HepG2 (cell line): ENCODE measurements around the gene SRCAP. TPM values are rescaled to one million over a fixed set of nuclear protein-coding genes. Genes with fewer than 3 reads are reported as not detected.

ENCODE experiments used
- ATAC-seq: fragments of 200-7000 bp; cut with Tn5 transposase; 3 replicates; pipeline ENCODE4 v1.9.1; 2020; ENCODE audit warnings: mild to moderate bottlenecking, moderate library complexity
- BruUV-seq: library from RNA; stranded (reverse); fragments of 400-500 nt; replicated peaks from 2 replicates; lab custom pipeline; 2021; lab: Mats Ljungman, UMichigan
- CTCF ChIA-PET: fragments of 300-600 bp; formaldehyde crosslinking; extraction: SDS; loops from one replicate; lab custom pipeline; 2021; ENCODE audit warnings: low total read pairs, inconsistent platforms, low intra/inter-chr PET ratio; lab: Yijun Ruan, JAX
- POLR2A ChIA-PET: fragments of 350-600 bp; sonication (Branson Sonifier 250); formaldehyde crosslinking; loops from one replicate; lab custom pipeline; 2020; ENCODE audit warnings: antibody characterized with exemption, inconsistent platforms; lab: Yijun Ruan, JAX
- DNase-seq: peaks from one replicate; pipeline ENCODE4 v3.0.0-alpha.2; 2015; ENCODE audit warnings: low spot score
- FAIRE-seq: peaks from 3 replicates; lab custom pipeline; 2011; peaks lifted over from hg19 to GRCh38; lab: Jason Lieb, UNC
- H2AFZ ChIP-seq: one replicate; pipeline ENCODE4 v1.6.1; 2011; ENCODE audit warnings: low read length, inconsistent platforms
- H3K27ac ChIP-seq: fragments of 300-600 bp; 3 replicates; pipeline ENCODE4 v1.8.0; 2011; ENCODE audit warnings: mixed run types, mild to moderate bottlenecking, mixed read lengths, low read length, inconsistent platforms; ENCODE audit not compliant: insufficient read depth; ENCODE audit errors: extremely low read length
- H3K27me3 ChIP-seq, 2 experiments: fragments of 200-600 bp in 1 of 2; 2 replicates in 1 of 2; 3 replicates in 1 of 2; pipeline versions ENCODE4 v1.6.0 to v1.8.0; 2011; ENCODE audit warnings: low read length in 2 of 2, mild to moderate bottlenecking in 2 of 2, moderate library complexity in 2 of 2, inconsistent platforms in 1 of 2; ENCODE audit not compliant: insufficient read depth in 2 of 2, control insufficient read depth in 1 of 2
- H3K36me3 ChIP-seq, 2 experiments: fragments of 200-600 bp in 1 of 2; replicated peaks in 1 of 2; 2 replicates in 1 of 2; 3 replicates in 1 of 2; pipeline versions ENCODE4 v1.5.1 to v1.8.0; 2011; ENCODE audit warnings: low read length in 2 of 2, inconsistent platforms in 1 of 2; ENCODE audit not compliant: insufficient read depth in 2 of 2, control insufficient read depth in 1 of 2
- H3K4me1 ChIP-seq: 2 replicates; pipeline ENCODE4 v1.5.1; 2012; ENCODE audit warnings: low read length, inconsistent platforms; ENCODE audit not compliant: insufficient read depth
- H3K4me2 ChIP-seq: 2 replicates; pipeline ENCODE4 v1.6.0; 2011; ENCODE audit warnings: low read depth, low read length, inconsistent platforms
- H3K4me3 ChIP-seq, 3 experiments: fragments of 200-600 bp in 1 of 3; sonication (generic), shearing (Covaris generic) in 1 of 3; replicated peaks in 1 of 3; 2 replicates each; pipeline ENCODE4 v1.5.1; 2011 to 2016; ENCODE audit warnings: low read length in 3 of 3, inconsistent platforms in 2 of 3, low read depth in 2 of 3, mild to moderate bottlenecking in 2 of 3, control low read depth in 1 of 3, mixed read lengths in 1 of 3; ENCODE audit not compliant: insufficient read depth in 1 of 3
- H3K79me2 ChIP-seq: one replicate; pipeline ENCODE4 v1.6.1; 2011; ENCODE audit warnings: low read length, inconsistent platforms; ENCODE audit not compliant: insufficient read depth
- H3K9ac ChIP-seq: 2 replicates; pipeline ENCODE4 v1.6.0; 2011; ENCODE audit warnings: mild to moderate bottlenecking, low read depth, low read length, inconsistent platforms; ENCODE audit not compliant: insufficient read depth
- H3K9me3 ChIP-seq: 2 replicates; pipeline ENCODE4 v1.5.1; 2012; ENCODE audit warnings: mild to moderate bottlenecking, low read length
- H4K20me1 ChIP-seq: 2 replicates; pipeline ENCODE4 v1.6.0; 2011; ENCODE audit warnings: inconsistent platforms, mild to moderate bottlenecking, low read length, moderate library complexity; ENCODE audit not compliant: insufficient read depth
- EHMT2 ChIP-seq: fragments of 200-600 bp; sonication (generic); IDR thresholded peaks from 2 replicates; pipeline ENCODE4 v1.7.0; 2017; ENCODE audit warnings: antibody characterized with exemption, low read depth, low read length, borderline replicate concordance
- GABPB1 ChIP-seq: IDR thresholded peaks from 2 replicates; pipeline ENCODE4 v1.6.1; 2016; ENCODE audit warnings: mild to moderate bottlenecking, missing genetic modification reagents, moderate library complexity, missing compliant biosample characterization
- HNRNPL ChIP-seq: fragments of 200-400 bp; formaldehyde crosslinking; IDR thresholded peaks from 2 replicates; pipeline ENCODE4 v1.6.1; 2017; ENCODE audit warnings: mild to moderate bottlenecking, low read depth, low read length
- HNRNPUL1 ChIP-seq: fragments of 200-400 bp; formaldehyde crosslinking; IDR thresholded peaks from 2 replicates; pipeline ENCODE4 v1.6.1; 2017; ENCODE audit warnings: low read depth, mild to moderate bottlenecking, low read length, moderate library complexity
- SMARCC2 ChIP-seq: fragments of 450-650 bp; IDR thresholded peaks from 2 replicates; pipeline ENCODE4 v1.6.1; 2017; ENCODE audit warnings: antibody characterized with exemption, mild to moderate bottlenecking
- ZBTB21 ChIP-seq: sonication (generic); formaldehyde crosslinking; IDR thresholded peaks from 2 replicates; pipeline ENCODE4 v1.4.0; 2020; ENCODE audit warnings: missing genetic modification reagents
- ZMYM3 ChIP-seq: sonication (generic); formaldehyde crosslinking; IDR thresholded peaks from 2 replicates; pipeline ENCODE4 v1.5.1; 2020; ENCODE audit warnings: mild to moderate bottlenecking, missing genetic modification reagents
- ZNF446 ChIP-seq: sonication (generic); formaldehyde crosslinking; IDR thresholded peaks from 2 replicates; pipeline ENCODE4 v1.5.0; 2020; ENCODE audit warnings: mild to moderate bottlenecking, missing genetic modification reagents
- ZNF674 ChIP-seq: sonication (generic); formaldehyde crosslinking; IDR thresholded peaks from 2 replicates; pipeline ENCODE4 v1.5.0; 2020; ENCODE audit warnings: low read depth, mild to moderate bottlenecking, missing genetic modification reagents
- ZNF75D ChIP-seq: sonication (generic); formaldehyde crosslinking; IDR thresholded peaks from 2 replicates; pipeline ENCODE4 v1.8.1; 2023; ENCODE audit warnings: missing genetic modification reagents, mild to moderate bottlenecking, borderline replicate concordance
- WGBS: methylation state at CpG from one replicate; pipeline ENCODE4 v1.1.6; 2017; ENCODE audit warnings: low lambda C conversion rate; 5-methylcytosine and 5-hydroxymethylcytosine counted together
- in situ Hi-C: cut with HindIII; loops from 2 replicates; pipeline ENCODE4 v1.10.0; 2017; ENCODE audit warnings: low pct_unique_long_range_greater_than_20kb; ENCODE audit not compliant: extremely low pct_ligation_motif_present
- intact Hi-C: fragments of 100-400 bp; cut with micrococcal nuclease; formaldehyde crosslinking; loops from one replicate; pipeline ENCODE4 v1.10.0; 2022; ENCODE audit not compliant: unreplicated experiment
- polyA plus RNA-seq, 8 experiments: library from polyadenylated mRNA; depleted of rRNA in 3 of 8; stranded (reverse) in 7 of 8; unstranded in 1 of 8; fragments of >200 nt; fragmentation: Illumina TruSeq in 4 of 8; extraction: Trizol in 4 of 8; gene quantifications; 2 replicates each; pipeline versions ENCODE4 v1.2.1 to v1.2.3, GENCODE V29; 2011 to 2016; ENCODE audit warnings: low read depth in 4 of 8, missing spikeins in 1 of 8, mixed read lengths in 1 of 8; ENCODE audit not compliant: insufficient read depth in 1 of 8
- total RNA-seq, 5 experiments: library from RNA; depleted of rRNA; stranded (reverse); fragments of >200 nt; fragmentation: Illumina TruSeq; extraction: Trizol; gene quantifications; 2 replicates each; pipeline ENCODE4 v1.2.3, GENCODE V29; 2016; ENCODE audit warnings: low read depth in 1 of 5
- TF ChIP-seq, protein P1 (sequence below): IDR thresholded peaks from 2 replicates; pipeline ENCODE4 v1.6.1; 2012; ENCODE audit warnings: low read depth, low read length, improper control_type of control experiment
- TF ChIP-seq, protein P2 (sequence below): sonication (generic); formaldehyde crosslinking; IDR thresholded peaks from 2 replicates; pipeline ENCODE4 v1.5.0; 2020; ENCODE audit warnings: missing genetic modification reagents, mild to moderate bottlenecking, borderline replicate concordance
- TF ChIP-seq, protein P3 (sequence below): sonication (generic); formaldehyde crosslinking; IDR thresholded peaks from 2 replicates; pipeline ENCODE4 v1.8.0; 2022; ENCODE audit warnings: mild to moderate bottlenecking, missing genetic modification reagents, borderline replicate concordance

SRCAP gene
- total and polyA plus RNA-seq, 2 of the 13 experiments (the other 11 are each of a cell fraction or from before 2014, with no cell fraction given) = 4.9 to 9.0 TPM

GRCh38 chr16:30656388-30656787 lies 42.6 kb upstream of the SRCAP start (continued):
- no peak for TF ChIP-seq ZBTB21 (CRISPR knock-in tag)
- TF ChIP-seq ZMYM3 (CRISPR knock-in tag) = no peak
- TF ChIP-seq HNRNPL = no peak
- TF ChIP-seq ZNF75D (CRISPR knock-in tag) = no peak
- TF ChIP-seq, protein P1, sequence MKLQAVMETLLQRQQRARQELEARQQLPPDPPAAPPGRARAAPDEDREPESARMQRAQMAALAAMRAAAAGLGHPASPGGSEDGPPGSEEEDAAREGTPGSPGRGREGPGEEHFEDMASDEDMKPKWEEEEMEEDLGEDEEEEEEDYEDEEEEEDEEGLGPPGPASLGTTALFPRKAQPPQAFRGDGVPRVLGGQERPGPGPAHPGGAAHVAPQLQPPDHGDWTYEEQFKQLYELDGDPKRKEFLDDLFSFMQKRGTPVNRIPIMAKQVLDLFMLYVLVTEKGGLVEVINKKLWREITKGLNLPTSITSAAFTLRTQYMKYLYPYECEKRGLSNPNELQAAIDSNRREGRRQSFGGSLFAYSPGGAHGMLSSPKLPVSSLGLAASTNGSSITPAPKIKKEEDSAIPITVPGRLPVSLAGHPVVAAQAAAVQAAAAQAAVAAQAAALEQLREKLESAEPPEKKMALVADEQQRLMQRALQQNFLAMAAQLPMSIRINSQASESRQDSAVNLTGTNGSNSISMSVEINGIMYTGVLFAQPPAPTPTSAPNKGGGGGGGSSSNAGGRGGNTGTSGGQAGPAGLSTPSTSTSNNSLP = no peak
- no peak for TF ChIP-seq EHMT2
- TF ChIP-seq GABPB1 (CRISPR knock-in tag) = no peak

GRCh38 chr16:30656974-30657865 lies 41.8 kb upstream of the SRCAP start:
- no peaks in the 10 kb centered on the region; a peak in 1 of 5 replicates for H3K27me3 ChIP-seq
- DNase-seq = no peak
- in situ Hi-C loops = loop anchor here (25.0 kb wide), 1 partner anchor 845 kb away; the partner anchor contains the start of genes MAZ, MVP, PAGR1 and PRRT2
- intact Hi-C loops = loop anchor here (10.0 kb wide), 2 partner anchors 132 to 572 kb away; partner anchors contain the start of gene ZNF768
- H2AFZ ChIP-seq = no peak overlapping the region
- peak overlapping the region; percentile 70 for H3K27ac ChIP-seq
- FAIRE-seq = no peak
- H4K20me1 ChIP-seq = peaks cover 23% of the 10 kb centered on the region; the same call in 1 of the 2 replicates
- H3K9ac ChIP-seq = peak overlapping the region; percentile 75
- POLR2A ChIA-PET = interaction anchor here (0.8 kb wide), 1 partner anchor 23 kb away, joined by 3 read pairs; no protein-coding TSS in a partner anchor
- peaks cover 19 to 51% of the 10 kb centered on the region in 2 experiments for H3K36me3 ChIP-seq
- no peaks in the 10 kb centered on the region for H3K9me3 ChIP-seq
- ATAC-seq = peak; percentile 1
- peaks cover 37% of the 10 kb centered on the region for H3K4me1 ChIP-seq
- TSS peak; percentile 78 for BruUV-seq
- CTCF ChIA-PET = interaction anchor here (1.4 kb wide), 1 partner anchor 29 kb away, joined by 4 read pairs; no protein-coding TSS in a partner anchor
- H3K79me2 ChIP-seq = peaks cover 31% of the 10 kb centered on the region
- H3K4me3 ChIP-seq = peak overlapping the region; percentile 46 to 74 (median 50)
- WGBS = 61% methylated on average over 24 of the region's 32 CpGs
- H3K4me2 ChIP-seq = peak overlapping the region; percentile 88
- TF ChIP-seq, protein P2, sequence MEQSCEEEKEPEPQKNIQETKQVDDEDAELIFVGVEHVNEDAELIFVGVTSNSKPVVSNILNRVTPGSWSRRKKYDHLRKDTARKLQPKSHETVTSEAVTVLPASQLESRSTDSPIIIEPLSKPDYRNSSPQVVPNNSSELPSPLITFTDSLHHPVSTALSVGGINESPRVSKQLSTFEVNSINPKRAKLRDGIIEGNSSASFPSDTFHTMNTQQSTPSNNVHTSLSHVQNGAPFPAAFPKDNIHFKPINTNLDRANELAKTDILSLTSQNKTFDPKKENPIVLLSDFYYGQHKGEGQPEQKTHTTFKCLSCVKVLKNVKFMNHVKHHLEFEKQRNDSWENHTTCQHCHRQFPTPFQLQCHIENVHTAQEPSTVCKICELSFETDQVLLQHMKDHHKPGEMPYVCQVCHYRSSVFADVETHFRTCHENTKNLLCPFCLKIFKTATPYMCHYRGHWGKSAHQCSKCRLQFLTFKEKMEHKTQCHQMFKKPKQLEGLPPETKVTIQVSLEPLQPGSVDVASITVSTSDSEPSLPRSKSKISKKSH (CRISPR knock-in tag) = peak; percentile 23; the same call in 1 of the 2 replicates
- TF ChIP-seq ZNF674 (0 out of 2 replicates have a peak, but pooled peaks have one; percentile 14), SMARCC2 (no peak), ZNF446 (peak; percentile 94), HNRNPUL1 (no peak)
- TF ChIP-seq, protein P3, sequence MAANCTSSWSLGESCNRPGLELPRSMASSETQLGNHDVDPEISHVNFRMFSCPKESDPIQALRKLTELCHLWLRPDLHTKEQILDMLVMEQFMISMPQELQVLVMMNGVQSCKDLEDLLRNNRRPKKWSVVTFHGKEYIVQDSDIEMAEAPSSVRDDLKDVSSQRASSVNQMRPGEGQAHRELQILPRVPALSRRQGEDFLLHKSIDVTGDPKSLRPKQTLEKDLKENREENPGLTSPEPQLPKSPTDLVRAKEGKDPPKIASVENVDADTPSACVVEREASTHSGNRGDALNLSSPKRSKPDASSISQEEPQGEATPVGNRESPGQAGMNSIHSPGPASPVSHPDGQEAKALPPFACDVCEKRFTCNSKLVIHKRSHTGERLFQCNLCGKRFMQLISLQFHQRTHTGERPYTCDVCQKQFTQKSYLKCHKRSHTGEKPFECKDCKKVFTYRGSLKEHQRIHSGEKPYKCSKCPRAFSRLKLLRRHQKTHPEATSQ = no peak
